Mesendoderm (in vitro differentiated cells): ENCODE results near the gene MEGF6.

Experiments used
- DNase-seq: peaks from one replicate; pipeline ENCODE4 v3.0.0; 2013
- H2AK5ac ChIP-seq: 2 replicates; pipeline ENCODE4 v1.6.1; 2013; ENCODE audit warnings: low read length, inconsistent platforms
- H2BK120ac ChIP-seq: 2 replicates; pipeline ENCODE4 v1.6.1; 2013; ENCODE audit warnings: low read depth, mild to moderate bottlenecking, low read length, moderate library complexity, mixed read lengths
- H2BK15ac ChIP-seq: replicated peaks from 2 replicates; pipeline ENCODE4 v1.6.1; 2013; ENCODE audit warnings: low read depth, mild to moderate bottlenecking, moderate library complexity
- H2BK5ac ChIP-seq: 2 replicates; pipeline ENCODE4 v1.6.1; 2013; ENCODE audit warnings: low read length, inconsistent platforms
- H3K18ac ChIP-seq: 2 replicates; pipeline ENCODE4 v1.6.1; 2013; ENCODE audit warnings: mild to moderate bottlenecking, low read length, mixed read lengths
- H3K23ac ChIP-seq: one replicate; pipeline ENCODE4 v1.6.1; 2013; ENCODE audit warnings: low read length
- H3K27ac ChIP-seq: 2 replicates; pipeline ENCODE4 v1.5.1; 2013; ENCODE audit warnings: low read depth, mild to moderate bottlenecking, inconsistent platforms, low read length, moderate library complexity
- H3K27me3 ChIP-seq: 2 replicates; pipeline ENCODE4 v1.6.1; 2013; ENCODE audit warnings: low read length, control low read depth, mild to moderate bottlenecking, inconsistent platforms; ENCODE audit not compliant: insufficient read depth, poor library complexity
- H3K36me3 ChIP-seq: 2 replicates; pipeline ENCODE4 v1.6.1; 2013; ENCODE audit warnings: low read length, inconsistent platforms; ENCODE audit not compliant: control insufficient read depth, insufficient read depth
- H3K4ac ChIP-seq: one replicate; pipeline ENCODE4 v1.6.1; 2013; ENCODE audit warnings: low read depth, mild to moderate bottlenecking, low read length, moderate library complexity
- H3K4me1 ChIP-seq: 2 replicates; pipeline ENCODE4 v1.6.1; 2013; ENCODE audit warnings: low read depth, low read length, inconsistent platforms; ENCODE audit not compliant: control insufficient read depth
- H3K4me2 ChIP-seq: 2 replicates; pipeline ENCODE4 v1.6.1; 2013; ENCODE audit warnings: low read length
- H3K4me3 ChIP-seq: 2 replicates; pipeline ENCODE4 v1.5.1; 2013; ENCODE audit warnings: mild to moderate bottlenecking, low read length
- H3K56ac ChIP-seq: one replicate; pipeline ENCODE4 v1.6.1; 2013; ENCODE audit warnings: low read length
- H3K79me1 ChIP-seq: 2 replicates; pipeline ENCODE4 v1.6.1; 2013; ENCODE audit warnings: low read length, inconsistent platforms
- H3K79me2 ChIP-seq: 2 replicates; pipeline ENCODE4 v1.6.1; 2013; ENCODE audit warnings: mild to moderate bottlenecking, low read length; ENCODE audit not compliant: control insufficient read depth, insufficient read depth
- H3K9ac ChIP-seq: 2 replicates; pipeline ENCODE4 v1.6.1; 2013; ENCODE audit warnings: low read length, inconsistent platforms
- H4K5ac ChIP-seq: one replicate; pipeline ENCODE4 v1.6.1; 2013; ENCODE audit warnings: low read length
- H4K8ac ChIP-seq: one replicate; pipeline ENCODE4 v1.6.1; 2013; ENCODE audit warnings: low read depth, mild to moderate bottlenecking, control low read depth, low read length, moderate library complexity
- WGBS: extraction: QIAGEN DNeasy Blood & Tissue Kit; methylation state at CpG from one replicate; pipeline ENCODE4 v1.1.7; 2013; ENCODE audit warnings: low lambda C conversion rate, missing lambda C conversion rate; ENCODE audit not compliant: insufficient coverage; ENCODE audit errors: extremely low coverage; 5-methylcytosine and 5-hydroxymethylcytosine counted together

Gene MEGF6

DNA sequence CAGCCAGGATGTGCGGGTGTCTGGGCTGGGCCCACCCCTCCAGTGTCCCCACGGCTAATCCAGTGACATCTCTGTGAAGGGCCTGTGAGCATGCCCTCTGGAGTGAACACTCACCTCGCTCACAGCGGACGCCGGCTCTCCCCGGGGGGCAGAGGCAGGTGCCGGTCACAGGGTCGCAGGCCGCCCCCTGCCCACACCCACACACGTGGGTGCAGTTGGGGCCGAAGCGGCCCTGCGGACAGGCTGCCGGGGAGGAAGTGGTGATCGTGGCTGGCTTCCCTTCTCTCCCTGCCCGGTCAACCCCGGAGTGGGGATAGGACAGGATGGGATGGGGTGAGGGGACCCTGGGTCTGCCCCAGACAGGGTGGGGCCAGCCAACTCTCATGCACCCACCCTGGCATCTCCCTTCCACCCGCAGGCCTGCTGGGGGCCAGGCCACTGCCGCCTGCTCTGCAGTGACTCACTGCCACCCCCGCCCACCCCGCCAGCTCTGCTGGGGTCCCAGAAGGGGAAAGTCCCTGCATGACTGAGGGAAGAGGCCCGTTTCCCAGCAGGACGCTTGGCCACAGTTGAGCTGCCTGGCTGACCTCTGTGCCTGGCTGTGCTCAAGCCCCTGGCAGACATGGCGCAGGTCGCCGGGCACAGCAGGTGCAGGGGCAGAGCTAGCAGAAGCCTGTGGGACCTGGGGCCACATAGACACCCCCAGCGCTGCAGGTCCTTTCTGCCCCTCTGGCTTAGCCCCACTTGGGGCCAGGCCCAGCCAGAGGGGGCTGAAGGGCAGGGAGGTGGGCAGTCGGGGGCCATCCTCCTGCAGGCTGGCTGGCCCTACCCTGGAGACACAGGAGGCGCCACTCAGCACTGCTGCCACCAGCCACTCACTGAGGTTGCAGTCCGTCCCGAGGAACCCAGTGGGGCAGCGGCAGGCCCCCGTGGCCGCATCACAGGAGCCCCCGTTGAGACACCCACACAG, 115.2 kb downstream of the MEGF6 start:
- no peak for DNase-seq
- Histone ChIP-seq H2AK5ac (no peak overlapping the region), H3K27ac (no peak overlapping the region), H3K18ac (no peak overlapping the region), H3K4me1 (no peaks in the 10 kb centered on the region), H3K79me1 (no peaks in the 10 kb centered on the region), H3K27me3 (no peaks in the 10 kb centered on the region), H2BK15ac (no peak overlapping the region), H3K9ac (no peak overlapping the region), H2BK5ac (no peak overlapping the region), H4K8ac (no peak overlapping the region), H3K4me3 (no peak overlapping the region), H3K79me2 (no peaks in the 10 kb centered on the region), H2BK120ac (no peak overlapping the region), H4K5ac (no peak overlapping the region), H3K4me2 (no peak overlapping the region), H3K23ac (no peak overlapping the region), H3K36me3 (no peaks in the 10 kb centered on the region), H3K56ac (no peak overlapping the region), H3K4ac (no peak overlapping the region)
- no CpG with 5 or more reads among the region's 36 CpGs for WGBS

DNA sequence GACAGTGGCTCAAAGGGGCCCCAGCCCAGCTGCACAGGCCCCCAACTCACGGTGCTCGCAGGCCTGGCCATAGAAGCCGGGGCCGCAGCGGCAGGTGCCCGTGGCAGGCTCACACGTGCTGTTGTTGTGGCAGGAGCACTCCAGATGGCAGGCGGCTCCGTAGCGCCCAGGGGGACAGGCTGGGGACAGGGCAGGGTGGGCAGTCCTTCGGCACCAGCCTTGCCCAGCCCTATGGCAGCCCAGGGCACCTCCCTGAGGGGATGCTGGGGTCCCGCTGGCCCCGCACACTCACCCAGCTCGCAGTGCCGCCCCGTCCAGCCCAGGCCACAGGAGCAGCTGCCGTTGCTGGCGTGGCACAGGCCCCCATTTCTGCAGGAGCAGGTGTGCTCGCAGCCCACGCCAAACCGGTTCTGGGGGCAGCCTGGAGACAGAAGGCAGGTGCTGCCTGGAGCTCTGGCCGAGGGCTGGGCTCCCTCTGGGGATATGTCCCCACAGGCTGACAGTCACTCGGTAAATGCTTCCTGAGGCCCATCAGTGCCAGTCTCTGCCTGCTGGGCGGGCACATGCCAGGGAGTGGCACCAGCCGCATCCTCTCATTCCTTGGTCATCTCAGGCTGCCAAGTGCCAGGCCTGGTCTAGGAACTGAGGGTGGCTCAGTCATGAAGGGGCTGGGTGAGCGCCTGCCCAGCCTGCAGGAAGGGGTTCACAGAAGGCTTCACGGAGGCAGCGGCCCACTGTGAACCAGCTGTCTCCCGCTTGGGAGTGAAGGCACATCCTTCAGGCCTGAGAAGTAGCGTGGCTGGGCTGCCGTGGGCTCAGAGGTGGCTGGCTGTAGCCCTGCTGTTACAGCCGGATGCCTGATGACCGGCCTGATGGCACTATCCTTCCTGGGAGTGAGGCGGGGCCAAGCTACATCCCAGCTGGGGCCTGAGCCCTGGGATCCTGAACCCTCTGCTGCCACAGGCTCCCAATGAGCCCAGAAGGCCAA, 116.7 kb downstream of the MEGF6 start:
- no peak overlapping the region for H4K5ac ChIP-seq
- DNase-seq, result no peak
- H3K36me3 ChIP-seq, result no peaks in the 10 kb centered on the region
- H3K27me3 ChIP-seq, result no peaks in the 10 kb centered on the region
- H3K79me2 ChIP-seq, result no peaks in the 10 kb centered on the region
- H2BK120ac ChIP-seq, result no peak overlapping the region
- H3K4me2 ChIP-seq, result no peak overlapping the region
- no CpG with 5 or more reads among the region's 34 CpGs for WGBS
- H2AK5ac ChIP-seq, result no peak overlapping the region
- no peaks in the 10 kb centered on the region for H3K79me1 ChIP-seq
- H4K8ac ChIP-seq, result no peak overlapping the region
- H2BK5ac ChIP-seq, result no peak overlapping the region
- no peak overlapping the region for H3K4ac ChIP-seq
- H3K23ac ChIP-seq, result no peak overlapping the region
- H2BK15ac ChIP-seq, result no peak overlapping the region
- no peak overlapping the region for H3K4me3 ChIP-seq
- no peak overlapping the region for H3K18ac ChIP-seq
- no peak overlapping the region for H3K56ac ChIP-seq
- no peak overlapping the region for H3K27ac ChIP-seq
- H3K4me1 ChIP-seq, result no peaks in the 10 kb centered on the region
- no peak overlapping the region for H3K9ac ChIP-seq

DNA sequence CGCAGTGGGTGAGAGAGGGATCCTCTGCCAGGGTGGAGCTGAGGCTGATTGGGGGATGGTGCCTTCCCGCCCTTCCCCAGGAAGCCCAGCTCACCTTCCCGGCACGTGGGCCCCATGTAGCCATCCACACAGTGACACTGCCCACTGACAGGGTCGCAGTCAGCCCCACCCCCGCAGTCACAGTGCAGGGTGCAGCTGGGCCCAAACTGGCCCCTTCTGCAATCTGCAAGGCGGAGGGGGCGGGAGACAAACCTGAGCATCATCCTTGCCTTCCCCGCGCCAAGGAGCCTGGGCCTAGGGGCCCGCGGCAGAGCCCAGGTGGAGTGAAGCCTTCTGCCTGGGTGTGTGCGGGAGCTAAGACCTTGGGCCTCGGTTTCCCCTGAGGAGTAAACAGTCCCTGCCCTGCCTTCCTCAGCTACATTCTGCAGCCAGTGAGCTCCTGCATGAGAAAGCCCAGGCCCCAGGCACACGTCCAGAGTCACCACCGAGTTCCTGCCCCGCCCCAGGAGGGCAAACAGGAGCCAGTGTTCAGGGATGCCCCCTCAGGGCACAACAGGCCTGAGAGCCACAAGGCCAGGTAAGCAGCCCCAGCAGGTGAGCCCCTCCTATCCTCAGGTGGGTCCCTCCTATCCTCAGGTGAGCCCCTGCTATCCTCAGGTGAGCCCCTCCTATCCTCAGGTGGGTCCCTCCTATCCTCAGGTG, 118.6 kb downstream of the MEGF6 start:
- no peaks in the 10 kb centered on the region for H3K79me1 ChIP-seq
- no peaks in the 10 kb centered on the region for H3K27me3 ChIP-seq
- H4K8ac ChIP-seq, result no peak overlapping the region
- no peak overlapping the region for H2BK15ac ChIP-seq
- H2AK5ac ChIP-seq, result no peak overlapping the region
- H2BK5ac ChIP-seq, result no peak overlapping the region
- no peaks in the 10 kb centered on the region for H3K4me1 ChIP-seq
- H3K18ac ChIP-seq, result no peak overlapping the region
- no peak overlapping the region for H3K4me2 ChIP-seq
- H3K9ac ChIP-seq, result no peak overlapping the region
- no peak overlapping the region for H3K27ac ChIP-seq
- no peak overlapping the region for H2BK120ac ChIP-seq
- H3K36me3 ChIP-seq, result no peaks in the 10 kb centered on the region
- no peaks in the 10 kb centered on the region for H3K79me2 ChIP-seq
- H3K4me3 ChIP-seq, result no peak overlapping the region
- H3K23ac ChIP-seq, result no peak overlapping the region
- DNase-seq, result no peak
- no peak overlapping the region for H3K4ac ChIP-seq
- no peak overlapping the region for H4K5ac ChIP-seq
- no CpG with 5 or more reads among the region's 17 CpGs for WGBS
- no peak overlapping the region for H3K56ac ChIP-seq

DNA sequence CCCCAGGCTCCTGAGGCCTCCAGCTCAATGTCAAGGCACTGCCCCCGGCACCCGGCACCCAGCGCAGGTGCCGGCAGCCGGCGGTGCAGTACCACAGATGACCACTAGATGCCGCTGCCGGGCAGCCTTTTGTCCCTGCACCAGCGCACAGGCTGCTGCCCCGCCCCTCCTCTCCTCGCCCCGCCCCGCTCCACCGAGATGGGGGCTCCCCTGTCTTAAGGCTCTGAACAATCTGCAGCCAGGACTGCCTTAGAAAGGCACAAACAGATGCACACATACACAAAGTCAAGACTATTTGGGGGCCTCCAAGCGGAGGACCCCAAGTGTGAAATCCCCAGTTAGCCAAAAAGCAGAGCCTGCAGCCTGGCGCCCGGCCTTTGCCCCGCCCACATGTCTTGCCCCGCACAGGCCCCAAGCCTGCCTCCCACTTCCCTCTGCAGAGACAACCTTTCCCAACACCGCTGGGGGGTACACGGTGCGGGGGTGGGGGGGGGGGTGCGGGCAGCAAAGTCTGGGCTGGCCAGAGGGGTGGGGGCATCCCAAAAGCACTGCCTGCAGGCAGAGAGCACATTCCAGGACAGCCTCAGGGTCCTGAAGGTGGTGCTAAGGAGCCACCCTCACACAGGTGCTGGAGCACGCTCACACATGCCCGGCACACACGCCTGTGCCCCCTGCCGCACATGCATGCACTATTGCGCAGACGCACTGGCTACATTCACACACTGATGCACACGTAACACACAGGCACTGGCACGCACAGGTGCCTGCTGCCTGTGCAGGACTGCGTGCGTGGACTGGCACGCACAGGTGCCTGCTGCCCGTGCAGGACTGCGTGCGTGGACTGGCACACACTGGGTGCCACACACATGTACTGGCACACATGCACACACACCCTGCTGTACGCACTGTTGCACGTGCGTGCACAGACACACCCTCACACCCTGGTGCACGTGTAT, 119.7 kb downstream of the MEGF6 start:
- no peaks in the 10 kb centered on the region for H3K4me1 ChIP-seq
- H3K27ac ChIP-seq, result no peak overlapping the region
- H3K4ac ChIP-seq, result no peak overlapping the region
- no peaks in the 10 kb centered on the region for H3K79me2 ChIP-seq
- H2BK5ac ChIP-seq, result no peak overlapping the region
- peak; percentile 66 for DNase-seq
- no peak overlapping the region for H3K4me3 ChIP-seq
- H3K9ac ChIP-seq, result no peak overlapping the region
- peak overlapping the region; percentile 35 for H3K4me2 ChIP-seq
- H2BK15ac ChIP-seq, result no peak overlapping the region
- no peaks in the 10 kb centered on the region for H3K27me3 ChIP-seq
- WGBS, result no CpG with 5 or more reads among the region's 41 CpGs
- no peak overlapping the region for H3K18ac ChIP-seq
- no peak overlapping the region for H4K5ac ChIP-seq
- no peak overlapping the region for H2AK5ac ChIP-seq
- H4K8ac ChIP-seq, result no peak overlapping the region
- H3K23ac ChIP-seq, result no peak overlapping the region
- H3K36me3 ChIP-seq, result no peaks in the 10 kb centered on the region
- no peak overlapping the region for H2BK120ac ChIP-seq
- H3K56ac ChIP-seq, result no peak overlapping the region
- no peaks in the 10 kb centered on the region for H3K79me1 ChIP-seq
